ENCODE data around the gene SULT2B1.

Gene SULT2B1

GRCh38 chr19:48639483-48640375 is 87.8 kb downstream of the SULT2B1 start:
- no peak for TF ChIP-seq ZNF274 (IDR thresholded peaks at IDR 0.05; ENCODE audit: low read depth, low read length)
- H3K4me3 ChIP-seq (ENCODE audit: low read length) = no peak overlapping the region

GRCh38 chr19:48641850-48642249 is 89.9 kb downstream of the SULT2B1 start:
- H3K4me3 ChIP-seq (ENCODE audit: low read length) = no peak overlapping the region
- no peak for TF ChIP-seq ZNF274 (IDR thresholded peaks at IDR 0.05; ENCODE audit: low read depth, low read length)

- TF ChIP-seq ZNF274 (IDR thresholded peaks at IDR 0.05; ENCODE audit: low read depth, low read length) = no peak
- no peak overlapping the region for H3K4me3 ChIP-seq (ENCODE audit: low read length)
These were observed 90.9 kb downstream of the SULT2B1 start for GRCh38 chr19:48642862-48643261.

- no peak for TF ChIP-seq ZNF274 (IDR thresholded peaks at IDR 0.05; ENCODE audit: low read depth, low read length)
- H3K4me3 ChIP-seq (ENCODE audit: low read length) = no peak overlapping the region
These were observed 92.4 kb downstream of the SULT2B1 start for GRCh38 chr19:48644355-48644754.

GRCh38 chr19:48644839-48645619 is 93.1 kb downstream of the SULT2B1 start:
- TF ChIP-seq ZNF274 (IDR thresholded peaks at IDR 0.05; ENCODE audit: low read depth, low read length) = no peak
- no peak overlapping the region for H3K4me3 ChIP-seq (ENCODE audit: low read length)

GRCh38 chr19:48645620-48646000 is 93.6 kb downstream of the SULT2B1 start:
- H3K4me3 ChIP-seq (ENCODE audit: low read length) = peak overlapping the region; percentile 44; the same call in 1 of the 2 replicates
- TF ChIP-seq ZNF274 (IDR thresholded peaks at IDR 0.05; ENCODE audit: low read depth, low read length) = no peak

- no peak for TF ChIP-seq ZNF274 (IDR thresholded peaks at IDR 0.05; ENCODE audit: low read depth, low read length)
- peak within 1 kb of the TSS; percentile 44; the same call in 1 of the 2 replicates for H3K4me3 ChIP-seq (ENCODE audit: low read length)
These were observed 94.2 kb downstream of the SULT2B1 start, which contains the start of gene CA11 for GRCh38 chr19:48646001-48646721. Gene CA11 (minus strand): TSS chr19:48646187. CDS start chr19:48645632, 555 bp downstream.

GRCh38 chr19:48646722-48647216 is 94.8 kb downstream of the SULT2B1 start:
- TF ChIP-seq ZNF274 (IDR thresholded peaks at IDR 0.05; ENCODE audit: low read depth, low read length) = no peak
- H3K4me3 ChIP-seq (ENCODE audit: low read length) = no peak overlapping the region

- TF ChIP-seq ZNF274 (IDR thresholded peaks at IDR 0.05; ENCODE audit: low read depth, low read length) = no peak
- no peak overlapping the region for H3K4me3 ChIP-seq (ENCODE audit: low read length)
These were observed 96.2 kb downstream of the SULT2B1 start for GRCh38 chr19:48648134-48648533.

Measured in GM08714 (cell line).